Suppressor macrophage treated with lipopolysaccharide for 1 hour (primary cell): ENCODE data around the gene GRAMD1A.

Experiments used
- DNase-seq, 3 donors: peaks; one replicate each; pipeline ENCODE4 v3.0.0-alpha.2; 2020 to 2022

GRAMD1A gene

GRCh38 chr19:35056513-35057063 is 56.5 kb downstream of the GRAMD1A start:
- DNase-seq: no peak

DNA sequence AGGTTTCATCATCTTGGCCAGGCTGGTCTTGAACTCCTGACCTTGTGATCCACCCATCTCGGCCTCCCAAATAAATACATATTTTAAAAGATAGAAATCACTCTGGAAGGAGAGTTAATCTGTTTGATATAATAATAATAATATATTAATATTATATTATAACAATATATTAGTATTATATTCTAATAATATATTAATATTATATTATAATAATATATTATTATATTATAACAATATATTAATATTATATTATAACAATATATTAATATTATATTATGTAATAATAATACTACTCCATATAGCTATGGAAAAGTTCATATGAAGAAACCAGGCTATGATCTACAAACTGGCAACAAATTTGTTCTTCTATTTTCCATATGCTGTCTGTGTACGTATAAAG is 58.2 kb downstream of the GRAMD1A start:
- no peak for DNase-seq

DNA sequence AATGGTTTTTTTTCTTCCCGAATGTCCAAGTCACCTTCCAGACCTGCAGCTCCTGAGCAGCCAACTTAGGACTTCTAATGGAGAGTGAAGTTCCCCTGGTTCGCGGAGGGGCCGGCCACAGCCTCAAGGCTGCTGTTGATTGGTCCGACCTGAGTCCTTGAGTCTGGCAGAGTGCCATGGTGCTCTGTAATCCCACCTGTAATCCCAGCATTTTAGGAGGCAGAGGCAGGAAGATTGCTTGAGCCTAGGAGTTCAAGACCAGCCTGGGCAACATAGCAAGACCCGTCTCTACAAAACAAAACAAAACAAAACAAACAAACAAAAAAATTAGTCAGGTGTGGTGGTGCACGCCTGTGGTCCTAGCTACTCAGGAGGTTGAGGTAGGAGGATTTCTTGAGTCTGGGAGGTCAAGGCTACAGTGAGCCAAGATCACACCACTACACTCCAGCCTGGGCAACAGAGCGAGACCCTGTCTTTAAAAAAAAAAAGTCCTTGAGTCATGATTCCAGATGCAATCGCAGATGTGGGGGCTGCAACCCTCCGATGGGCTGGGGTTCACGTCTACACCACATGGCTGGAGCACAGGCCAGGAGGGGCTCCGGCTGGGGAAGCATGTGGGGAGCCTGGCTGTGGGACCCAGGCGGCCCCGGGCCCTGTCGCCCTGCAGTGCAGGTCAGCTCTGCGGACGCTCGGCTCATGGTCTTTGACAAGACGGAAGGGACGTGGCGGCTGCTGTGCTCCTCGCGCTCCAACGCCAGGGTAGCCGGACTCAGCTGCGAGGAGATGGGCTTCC is 59.1 kb downstream of the GRAMD1A start:
- DNase-seq: no peak

DNA sequence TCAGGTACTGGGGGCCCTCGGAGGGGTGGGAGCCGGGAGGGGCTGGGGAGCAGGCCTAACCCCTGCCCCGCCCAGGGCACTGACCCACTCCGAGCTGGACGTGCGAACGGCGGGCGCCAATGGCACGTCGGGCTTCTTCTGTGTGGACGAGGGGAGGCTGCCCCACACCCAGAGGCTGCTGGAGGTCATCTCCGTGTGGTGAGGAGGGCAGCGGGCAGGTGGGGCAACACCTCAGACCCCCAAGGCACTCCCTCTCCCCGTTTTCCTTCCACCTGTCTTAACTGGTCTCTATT is 59.6 kb downstream of the GRAMD1A start:
- DNase-seq: no peak

DNA sequence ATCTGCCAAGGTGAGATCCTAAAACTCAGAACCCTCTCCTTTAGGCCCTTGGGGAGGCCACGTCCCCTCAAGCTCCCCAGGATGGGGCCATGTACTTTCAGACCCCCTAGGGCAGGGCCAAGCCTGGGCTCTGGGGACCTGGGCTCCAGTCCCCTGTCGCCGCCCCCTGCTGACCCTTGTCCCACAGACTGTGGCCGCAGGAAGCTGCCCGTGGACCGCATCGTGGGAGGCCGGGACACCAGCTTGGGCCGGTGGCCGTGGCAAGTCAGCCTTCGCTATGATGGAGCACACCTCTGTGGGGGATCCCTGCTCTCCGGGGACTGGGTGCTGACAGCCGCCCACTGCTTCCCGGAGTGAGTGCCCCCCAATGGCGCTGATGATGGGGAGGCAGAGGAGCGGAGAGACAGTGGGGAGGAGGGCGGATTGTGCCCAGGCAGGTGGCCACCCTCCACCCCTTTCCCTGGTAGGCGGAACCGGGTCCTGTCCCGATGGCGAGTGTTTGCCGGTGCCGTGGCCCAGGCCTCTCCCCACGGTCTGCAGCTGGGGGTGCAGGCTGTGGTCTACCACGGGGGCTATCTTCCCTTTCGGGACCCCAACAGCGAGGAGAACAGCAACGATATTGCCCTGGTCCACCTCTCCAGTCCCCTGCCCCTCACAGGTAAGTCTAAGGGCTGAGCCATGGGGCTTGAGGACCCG is 60.2 kb downstream of the GRAMD1A start:
- DNase-seq: no peak

GRCh38 chr19:35061583-35062373 is 61.7 kb downstream of the GRAMD1A start:
- no peak for DNase-seq

DNA sequence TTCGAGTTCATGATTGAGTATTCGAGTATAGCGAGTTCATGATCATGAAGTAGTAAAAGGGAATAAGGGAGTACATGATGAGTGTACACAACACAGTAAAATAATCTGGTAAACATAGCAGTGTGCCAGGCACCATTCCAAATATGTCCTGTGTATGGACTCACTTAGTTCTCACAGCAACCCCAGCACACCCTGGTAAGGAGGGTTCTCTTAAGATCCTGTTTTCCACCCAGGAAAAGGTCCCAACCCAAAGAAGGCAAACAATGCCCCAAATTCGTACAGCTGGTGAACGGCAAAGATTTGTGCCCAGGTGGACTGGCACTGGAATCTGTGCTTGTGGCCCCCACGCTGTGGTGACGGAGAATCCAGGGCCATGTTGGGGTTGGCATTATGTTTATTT is 62.8 kb downstream of the GRAMD1A start:
- DNase-seq: no peak

- DNase-seq: peak; percentile 33 to 51 (median 51)
Observed at GRCh38 chr19:35063940-35064818, 64.1 kb downstream of the GRAMD1A start.

DNA sequence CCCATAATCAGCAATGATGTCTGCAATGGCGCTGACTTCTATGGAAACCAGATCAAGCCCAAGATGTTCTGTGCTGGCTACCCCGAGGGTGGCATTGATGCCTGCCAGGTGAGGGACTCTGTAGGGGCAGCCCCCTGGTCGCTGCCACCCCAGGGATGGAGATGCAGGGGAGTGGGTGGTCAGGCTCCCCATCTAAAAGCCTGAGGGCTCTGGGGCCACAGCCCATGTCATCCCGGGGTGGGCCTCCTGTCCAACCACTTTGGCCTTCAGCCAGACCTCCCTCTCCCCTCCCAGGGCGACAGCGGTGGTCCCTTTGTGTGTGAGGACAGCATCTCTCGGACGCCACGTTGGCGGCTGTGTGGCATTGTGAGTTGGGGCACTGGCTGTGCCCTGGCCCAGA is 65.5 kb downstream of the GRAMD1A start:
- no peak for DNase-seq

- no peak for DNase-seq
Observed at GRCh38 chr19:35066121-35066520, 66.0 kb downstream of the GRAMD1A start.

- DNase-seq: peak; percentile 93 to 96 (median 95)
Observed at GRCh38 chr19:35066691-35067563, 66.8 kb downstream of the GRAMD1A start.

- DNase-seq: no peak
Observed at GRCh38 chr19:35068941-35069634, 69.0 kb downstream of the GRAMD1A start.

DNA sequence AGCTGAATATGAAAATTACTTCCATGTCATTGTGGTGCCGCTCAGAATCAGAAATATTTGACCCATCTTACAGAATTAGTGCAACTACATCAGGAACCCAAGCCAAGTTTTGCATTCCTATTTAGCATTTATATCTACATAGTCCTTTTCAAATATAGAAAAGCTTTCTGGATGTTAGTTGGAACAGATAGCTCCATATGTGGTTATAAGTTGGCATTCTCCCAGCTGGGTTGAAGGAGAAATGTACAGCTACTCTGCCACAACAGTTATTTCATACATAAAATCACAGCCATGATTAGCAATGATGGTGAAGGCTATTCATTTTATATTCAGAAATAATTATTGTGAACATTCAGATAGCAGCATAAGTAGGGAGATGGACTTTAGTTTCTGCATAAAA is 69.6 kb downstream of the GRAMD1A start:
- DNase-seq: no peak

GRCh38 chr19:35070471-35070870 is 70.3 kb downstream of the GRAMD1A start:
- DNase-seq: no peak

- no peak for DNase-seq
Observed at GRCh38 chr19:35073516-35073915, 73.4 kb downstream of the GRAMD1A start.

DNA sequence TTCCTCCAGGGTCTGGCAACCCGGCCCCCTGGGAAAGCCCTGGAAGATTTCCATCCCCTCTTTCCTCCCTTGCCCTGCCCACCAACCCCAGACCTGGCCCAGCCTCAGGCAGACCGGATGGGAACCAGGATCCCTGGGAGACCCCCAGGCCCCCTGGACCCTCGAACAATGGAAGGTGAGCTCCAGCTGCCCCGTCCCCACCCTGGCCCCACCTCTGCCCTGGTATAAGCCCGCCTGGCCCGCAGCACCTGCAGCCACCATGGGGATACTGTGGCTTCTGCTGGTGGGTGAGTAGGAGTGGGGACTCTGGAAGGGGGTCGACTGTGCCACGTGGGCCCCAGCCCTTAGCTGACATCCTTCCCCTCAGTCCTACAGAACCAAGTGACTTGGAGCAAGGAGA is 73.8 kb downstream of the GRAMD1A start:
- no peak for DNase-seq

DNA sequence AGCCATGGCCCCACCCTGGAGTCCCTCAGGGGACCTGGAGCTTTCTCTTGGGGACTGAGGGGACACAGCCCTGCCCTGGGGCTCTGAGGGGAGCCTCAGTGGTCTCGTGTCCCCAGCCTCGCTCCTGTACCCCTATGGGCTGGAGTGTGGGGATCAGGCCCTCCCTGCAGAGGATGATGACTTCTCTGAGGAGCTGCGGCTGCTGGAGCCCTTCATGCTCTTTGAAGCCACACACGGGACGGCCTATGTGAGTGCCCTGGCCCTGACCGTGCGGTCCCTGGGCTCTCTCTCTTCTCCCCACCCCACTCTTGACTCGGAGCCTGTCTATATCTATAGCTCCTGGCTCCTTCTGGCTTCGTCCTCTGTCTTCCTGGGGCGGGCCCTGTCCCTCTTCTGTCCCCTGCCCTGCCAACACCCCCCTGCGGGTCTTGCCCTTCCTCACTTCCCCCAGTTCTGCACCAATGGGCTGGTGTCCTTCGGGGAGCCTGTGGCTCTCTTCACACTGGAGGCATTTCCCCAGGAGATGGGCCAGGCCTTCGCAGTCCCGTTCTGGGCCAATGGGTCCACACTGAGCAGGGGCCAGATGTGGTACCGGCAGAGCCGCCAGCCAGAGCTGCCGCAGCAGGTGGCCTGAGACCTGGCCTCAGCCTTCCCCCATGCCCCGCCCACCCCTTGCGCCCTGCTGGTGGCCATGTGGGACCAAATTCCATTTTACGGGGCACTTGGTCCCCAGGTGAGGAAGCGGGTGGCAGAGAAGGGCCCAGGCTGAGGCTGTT is 74.5 kb downstream of the GRAMD1A start:
- no peak for DNase-seq

DNA sequence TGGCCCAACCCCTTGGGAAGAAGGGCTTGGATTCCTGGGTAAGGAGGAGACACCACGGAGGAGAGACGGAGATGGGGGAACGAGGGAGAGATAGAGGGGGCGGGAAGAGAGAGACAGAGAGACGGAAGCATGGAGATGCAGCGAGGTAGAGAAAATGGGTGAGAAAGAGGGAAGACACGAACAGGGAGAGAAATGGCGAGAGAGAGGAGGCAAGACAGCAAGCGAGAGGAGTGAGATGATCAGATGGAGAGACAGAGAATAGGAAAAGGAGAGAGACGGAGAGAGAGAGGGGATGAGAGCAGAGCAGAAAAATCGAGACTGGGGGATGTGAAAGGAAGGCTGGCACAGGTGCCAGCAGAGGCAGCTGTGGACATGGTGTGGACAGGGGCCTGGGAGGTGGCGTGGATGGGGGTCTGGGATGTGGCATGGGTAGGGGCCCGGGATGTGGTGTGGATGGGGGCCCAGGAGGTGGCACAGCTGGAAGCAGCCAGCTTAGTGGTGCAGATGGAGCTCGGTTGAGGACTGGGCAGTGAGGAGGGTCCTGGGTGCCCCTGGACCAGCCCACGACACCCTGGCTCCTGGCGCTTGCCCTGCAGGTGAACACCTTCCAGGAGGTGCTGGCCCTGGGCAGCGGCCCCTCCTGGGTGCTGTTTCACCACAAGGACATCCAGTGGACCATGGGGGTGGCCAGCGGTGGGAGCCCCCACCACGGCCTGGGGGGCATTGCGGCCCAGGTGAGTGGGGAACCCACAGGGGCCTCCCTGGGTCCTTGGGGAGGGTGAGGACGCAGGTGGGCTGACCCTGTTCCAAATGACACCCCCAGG is 75.3 kb downstream of the GRAMD1A start:
- DNase-seq: no peak

- DNase-seq: no peak
Observed at GRCh38 chr19:35076026-35076370, 75.9 kb downstream of the GRAMD1A start.
